ENCODE results near the gene LAMA5. TPM values are rescaled to one million over a fixed set of nuclear protein-coding genes. Genes with fewer than 3 reads are reported as not detected.

LAMA5 gene
- total and polyA plus RNA-seq, 2 donors (not counting 1 experiment from before 2014, with no cell fraction given): 52.9 to 83.5 TPM

GRCh38 chr20:62354811-62355341, 12.2 kb downstream of the LAMA5 start:
- CTCF ChIA-PET: no interaction called here
- Histone ChIP-seq H2AFZ (ENCODE audit: insufficient read depth, low read depth, low read length, poor library complexity, severe bottlenecking) (no peak overlapping the region), H3K9me3 (ENCODE audit: control extremely low read depth in 1 of 3, control insufficient read depth in 2 of 3, insufficient read depth in 1 of 3, low read length in 2 of 3) (peaks cover 0 to 4% (median 0%) of the 10 kb centered on the region in 3 donors), H3K27ac (ENCODE audit: low read length in 2 of 2) (no peak overlapping the region), H3K4me3 (ENCODE audit: control extremely low read depth in 1 of 5, extremely low read depth in 1 of 5, insufficient read depth in 1 of 5, low read depth in 2 of 5, low read length in 4 of 5) (no peak overlapping the region), H3K4me2 (replicated peaks; ENCODE audit: low read depth, low read length, poor library complexity, severe bottlenecking) (no peak overlapping the region), H3K27me3 (replicated peaks in 1 of 4; ENCODE audit: control extremely low read depth in 1 of 4, control insufficient read depth in 3 of 4, insufficient read depth in 4 of 4, low read length in 3 of 4) (no peaks in the 10 kb centered on the region), H4K20me1 (ENCODE audit: control insufficient read depth, insufficient read depth, low read length, poor library complexity, severe bottlenecking) (no peaks in the 10 kb centered on the region), H3K9ac (ENCODE audit: low read length) (no peak overlapping the region), H3K4me1 (ENCODE audit: control insufficient read depth in 2 of 2, insufficient read depth in 2 of 2, low read length in 2 of 2) (peaks cover 0 to 6% of the 10 kb centered on the region in 2 donors), H3K36me3 (replicated peaks in 1 of 2; ENCODE audit: control extremely low read depth in 1 of 2, control insufficient read depth in 1 of 2, extremely low read depth in 1 of 2, insufficient read depth in 2 of 2, low read length in 1 of 2) (no peaks in the 10 kb centered on the region), H3K79me2 (ENCODE audit: control insufficient read depth, insufficient read depth, low read length) (no peaks in the 10 kb centered on the region)
- Mint-ChIP-seq H3K4me1 (no peaks in the 10 kb centered on the region), H3K4me3 (no peak overlapping the region), H3K9me3 (ENCODE audit: insufficient read depth) (no peaks in the 10 kb centered on the region), H3K27ac (no peak overlapping the region), H3K27me3 (no peaks in the 10 kb centered on the region)
- TF ChIP-seq CTCF (IDR thresholded peaks at IDR 0.05): no peak
- no peak for TF ChIP-seq EZH2 (IDR thresholded peaks at IDR 0.05; ENCODE audit: borderline replicate concordance, insufficient read depth, low read depth, low read length, poor library complexity, severe bottlenecking)
- intact Hi-C loops (cut with micrococcal nuclease): no loop called here
- DNase-seq (no peak), ATAC-seq (ENCODE audit: low read depth) (no peak)
- POLR2A ChIA-PET: interaction anchor here (0.6 kb wide), 1 partner anchor 11 kb away, joined by 5 read pairs; no protein-coding TSS in a partner anchor
- WGBS (ENCODE audit: insufficient coverage): 74% methylated on average over 14 of the region's 16 CpGs

GRCh38 chr20:62354031-62354808, 12.9 kb downstream of the LAMA5 start:
- Histone ChIP-seq H3K4me3 (ENCODE audit: control extremely low read depth in 1 of 5, extremely low read depth in 1 of 5, insufficient read depth in 1 of 5, low read depth in 2 of 5, low read length in 4 of 5) (no peak overlapping the region), H2AFZ (ENCODE audit: insufficient read depth, low read depth, low read length, poor library complexity, severe bottlenecking) (no peak overlapping the region), H3K79me2 (ENCODE audit: control insufficient read depth, insufficient read depth, low read length) (no peaks in the 10 kb centered on the region), H3K4me2 (replicated peaks; ENCODE audit: low read depth, low read length, poor library complexity, severe bottlenecking) (no peak overlapping the region), H3K9ac (ENCODE audit: low read length) (no peak overlapping the region), H3K27ac (ENCODE audit: low read length in 2 of 2) (no peak overlapping the region), H3K36me3 (replicated peaks in 1 of 2; ENCODE audit: control extremely low read depth in 1 of 2, control insufficient read depth in 1 of 2, extremely low read depth in 1 of 2, insufficient read depth in 2 of 2, low read length in 1 of 2) (no peaks in the 10 kb centered on the region), H3K4me1 (ENCODE audit: control insufficient read depth in 2 of 2, insufficient read depth in 2 of 2, low read length in 2 of 2) (peaks cover 0 to 6% of the 10 kb centered on the region in 2 donors), H3K9me3 (ENCODE audit: control extremely low read depth in 1 of 3, control insufficient read depth in 2 of 3, insufficient read depth in 1 of 3, low read length in 2 of 3) (peaks cover 0 to 4% (median 0%) of the 10 kb centered on the region in 3 donors), H4K20me1 (ENCODE audit: control insufficient read depth, insufficient read depth, low read length, poor library complexity, severe bottlenecking) (no peaks in the 10 kb centered on the region), H3K27me3 (replicated peaks in 1 of 4; ENCODE audit: control extremely low read depth in 1 of 4, control insufficient read depth in 3 of 4, insufficient read depth in 4 of 4, low read length in 3 of 4) (no peaks in the 10 kb centered on the region)
- CTCF ChIA-PET: no interaction called here
- no peaks in the 10 kb centered on the region for H3K4me1 Mint-ChIP-seq
- H3K27ac Mint-ChIP-seq: no peak overlapping the region
- no peaks in the 10 kb centered on the region for H3K9me3 Mint-ChIP-seq (ENCODE audit: insufficient read depth)
- no peak overlapping the region for H3K4me3 Mint-ChIP-seq
- TF ChIP-seq CTCF (IDR thresholded peaks at IDR 0.05) (no peak), EZH2 (IDR thresholded peaks at IDR 0.05; ENCODE audit: borderline replicate concordance, insufficient read depth, low read depth, low read length, poor library complexity, severe bottlenecking) (no peak)
- H3K27me3 Mint-ChIP-seq: no peaks in the 10 kb centered on the region
- intact Hi-C loops (cut with micrococcal nuclease): no loop called here
- POLR2A ChIA-PET: no interaction called here
- DNase-seq (no peak), ATAC-seq (ENCODE audit: low read depth) (no peak)
- WGBS (ENCODE audit: insufficient coverage): 88% methylated on average over 10 of the region's 14 CpGs

Measured in B cell (primary cell).